ENCODE data around the gene MAGI2. TPM values are rescaled to one million over a fixed set of nuclear protein-coding genes. Genes with fewer than 3 reads are reported as not detected.

MAGI2 gene
- total RNA-seq, 4 donors from 2014 or later, result 0.90 to 2.4 (median 0.99) TPM

DNA sequence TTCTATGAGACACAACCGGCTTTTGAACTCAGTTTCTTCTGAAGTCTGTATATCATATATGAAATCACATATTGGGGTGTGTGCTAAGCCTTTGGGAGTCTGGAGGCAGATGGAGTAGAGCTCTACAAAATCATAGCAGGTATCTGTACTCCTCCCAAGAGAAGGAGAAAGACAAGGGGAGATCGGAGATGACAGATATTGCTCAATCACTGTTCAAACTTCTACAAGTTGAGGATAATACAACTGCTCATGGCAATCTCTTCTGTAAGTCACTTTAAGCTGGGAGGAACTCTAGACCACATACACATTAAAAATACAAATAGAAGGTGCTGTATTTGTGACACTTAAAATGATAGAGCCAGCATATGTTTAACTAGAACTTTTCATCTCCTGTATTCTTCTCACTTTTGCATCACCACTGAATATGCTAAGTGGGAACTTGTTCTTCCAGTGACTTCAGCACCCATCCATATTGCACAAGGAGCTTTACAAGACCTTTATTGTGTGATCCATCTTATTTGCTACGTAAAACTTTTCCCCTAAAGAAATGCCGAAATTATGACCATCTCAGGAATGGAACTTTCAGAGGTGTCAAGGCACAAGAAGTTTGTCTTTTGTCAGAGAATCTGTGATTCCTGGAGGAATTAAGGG, 1273.5 kb downstream of the MAGI2 start:
- H3K36me3 ChIP-seq, result no peaks in the 10 kb centered on the region
- ATAC-seq (no peak), DNase-seq (no peak)
- H3K9me3 ChIP-seq, result no peaks in the 10 kb centered on the region
- in situ Hi-C loops (cut with MboI; ENCODE audit: low sequenced_read_pairs in 4 of 4) (no loop called here), intact Hi-C loops (cut with DNase I; ENCODE audit: low total_unique reads) (no loop called here)
- H3K27me3 ChIP-seq, result no peaks in the 10 kb centered on the region
- no peak overlapping the region for H3K27ac ChIP-seq
- H3K4me3 ChIP-seq, result no peak overlapping the region
- H3K4me1 ChIP-seq, result no peaks in the 10 kb centered on the region
- TF ChIP-seq POLR2A (IDR thresholded peaks at IDR 0.05), result no peak
- TF ChIP-seq, protein P1, sequence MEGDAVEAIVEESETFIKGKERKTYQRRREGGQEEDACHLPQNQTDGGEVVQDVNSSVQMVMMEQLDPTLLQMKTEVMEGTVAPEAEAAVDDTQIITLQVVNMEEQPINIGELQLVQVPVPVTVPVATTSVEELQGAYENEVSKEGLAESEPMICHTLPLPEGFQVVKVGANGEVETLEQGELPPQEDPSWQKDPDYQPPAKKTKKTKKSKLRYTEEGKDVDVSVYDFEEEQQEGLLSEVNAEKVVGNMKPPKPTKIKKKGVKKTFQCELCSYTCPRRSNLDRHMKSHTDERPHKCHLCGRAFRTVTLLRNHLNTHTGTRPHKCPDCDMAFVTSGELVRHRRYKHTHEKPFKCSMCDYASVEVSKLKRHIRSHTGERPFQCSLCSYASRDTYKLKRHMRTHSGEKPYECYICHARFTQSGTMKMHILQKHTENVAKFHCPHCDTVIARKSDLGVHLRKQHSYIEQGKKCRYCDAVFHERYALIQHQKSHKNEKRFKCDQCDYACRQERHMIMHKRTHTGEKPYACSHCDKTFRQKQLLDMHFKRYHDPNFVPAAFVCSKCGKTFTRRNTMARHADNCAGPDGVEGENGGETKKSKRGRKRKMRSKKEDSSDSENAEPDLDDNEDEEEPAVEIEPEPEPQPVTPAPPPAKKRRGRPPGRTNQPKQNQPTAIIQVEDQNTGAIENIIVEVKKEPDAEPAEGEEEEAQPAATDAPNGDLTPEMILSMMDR (IDR thresholded peaks at IDR 0.05 in 4 of 5, conservative IDR thresholded peaks at IDR 0.05 in 1 of 5), result no peak

DNA sequence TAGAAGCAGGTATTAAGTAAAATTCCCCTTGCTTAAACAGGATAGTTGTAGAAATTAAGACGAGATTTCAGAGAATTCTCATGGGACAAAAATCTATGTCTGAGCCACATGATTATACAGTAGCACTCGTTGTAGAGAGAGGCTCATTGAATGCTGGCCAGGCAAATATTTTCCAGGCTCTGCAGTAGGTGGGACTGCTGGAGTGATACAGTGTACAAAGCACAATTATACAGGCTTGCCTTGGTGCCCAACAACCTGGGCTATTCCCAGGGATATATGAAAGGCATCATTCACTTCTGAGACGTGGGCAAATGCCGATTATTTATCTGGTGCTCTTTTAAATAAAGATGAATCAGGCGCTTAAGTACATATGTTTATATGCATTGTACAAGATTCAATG, 1274.3 kb downstream of the MAGI2 start:
- Histone ChIP-seq H3K4me3 (no peak overlapping the region), H3K27ac (no peak overlapping the region), H3K27me3 (no peaks in the 10 kb centered on the region), H3K4me1 (no peaks in the 10 kb centered on the region), H3K36me3 (no peaks in the 10 kb centered on the region), H3K9me3 (no peaks in the 10 kb centered on the region)
- DNase-seq, result no peak
- in situ Hi-C loops (cut with MboI; ENCODE audit: low sequenced_read_pairs in 4 of 4) (no loop called here), intact Hi-C loops (cut with DNase I; ENCODE audit: low total_unique reads) (no loop called here)
- no peak for ATAC-seq
- TF ChIP-seq POLR2A (IDR thresholded peaks at IDR 0.05), result no peak
- TF ChIP-seq, protein P1 (IDR thresholded peaks at IDR 0.05 in 4 of 5, conservative IDR thresholded peaks at IDR 0.05 in 1 of 5), result no peak

DNA sequence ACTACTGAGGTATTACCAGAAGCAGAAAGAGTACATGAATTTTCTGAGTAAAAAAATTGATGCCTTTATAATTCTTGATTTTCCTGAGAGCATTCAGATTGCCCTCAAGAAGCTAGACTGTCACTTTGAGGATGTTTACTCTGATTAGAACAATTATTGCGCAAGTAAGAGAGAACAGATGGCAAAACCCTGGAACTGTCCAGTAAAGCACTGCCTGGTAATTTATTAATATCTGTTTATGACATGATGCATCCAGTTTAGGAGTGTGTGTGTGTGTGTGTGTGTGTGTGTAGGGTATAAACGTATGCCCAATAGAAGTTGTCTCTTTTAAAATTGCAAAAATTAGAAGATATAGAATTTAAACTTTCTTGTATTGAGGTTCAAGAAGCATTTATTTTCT, 1275.1 kb downstream of the MAGI2 start:
- ATAC-seq, result peak in 1 of 2 donors; percentile 58
- TF ChIP-seq, protein P1 (IDR thresholded peaks at IDR 0.05 in 4 of 5, conservative IDR thresholded peaks at IDR 0.05 in 1 of 5), result no peak
- no peak for TF ChIP-seq POLR2A (IDR thresholded peaks at IDR 0.05)
- H3K27ac ChIP-seq, result no peak overlapping the region

DNA sequence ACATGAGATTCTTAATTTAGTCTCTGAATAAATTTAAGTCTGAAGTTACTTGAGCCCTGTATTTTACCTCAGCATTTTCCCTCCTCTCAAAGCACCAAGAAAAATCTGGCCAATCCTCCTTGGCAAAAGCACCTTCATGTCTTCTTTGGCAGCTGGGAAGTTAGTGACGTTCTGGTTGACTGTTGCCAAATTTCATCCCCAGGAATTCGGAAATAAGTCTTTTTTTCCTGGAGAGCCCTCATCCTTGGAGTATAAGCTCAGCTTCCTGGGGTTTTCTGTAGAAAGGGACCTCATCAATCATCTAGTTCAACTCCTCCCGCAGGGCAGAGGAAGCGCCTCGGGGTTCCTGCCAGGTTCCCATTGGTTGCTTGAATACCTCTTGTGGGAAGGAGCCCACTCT, 1277.3 kb downstream of the MAGI2 start:
- Histone ChIP-seq H3K36me3 (no peaks in the 10 kb centered on the region), H3K27ac (no peak overlapping the region), H3K27me3 (no peaks in the 10 kb centered on the region), H3K9me3 (no peaks in the 10 kb centered on the region), H3K4me3 (no peak overlapping the region), H3K4me1 (no peaks in the 10 kb centered on the region)
- in situ Hi-C loops (cut with MboI; ENCODE audit: low sequenced_read_pairs in 4 of 4) (no loop called here), intact Hi-C loops (cut with DNase I; ENCODE audit: low total_unique reads) (no loop called here)
- ATAC-seq, result no peak
- peak in 1 of 2 donors; percentile 16 for DNase-seq
- TF ChIP-seq, protein P1 (IDR thresholded peaks at IDR 0.05 in 4 of 5, conservative IDR thresholded peaks at IDR 0.05 in 1 of 5), result no peak
- TF ChIP-seq POLR2A (IDR thresholded peaks at IDR 0.05), result no peak

More for the DNA sequence above, 1275.1 kb downstream of the MAGI2 start:
- H3K4me3 ChIP-seq, result no peak overlapping the region
- H3K4me1 ChIP-seq, result no peaks in the 10 kb centered on the region
- no peak for DNase-seq
- intact Hi-C loops (cut with DNase I; ENCODE audit: low total_unique reads), result no loop called here
- H3K36me3 ChIP-seq, result no peaks in the 10 kb centered on the region
- no peaks in the 10 kb centered on the region for H3K9me3 ChIP-seq
- no peaks in the 10 kb centered on the region for H3K27me3 ChIP-seq
- in situ Hi-C loops (cut with MboI; ENCODE audit: low sequenced_read_pairs in 4 of 4), result no loop called here
